ENCODE measurements around the gene PIGO.

The PIGO gene

GRCh38 chr9:35096035-35096849 lies at the start of gene PIGO:
TSS of gene PIGO (minus strand) at chr9:35096591. CDS start at chr9:35095565, 1,026 bp downstream.
- DNase-seq (ENCODE audit: low read depth in 2 of 2), result peak; percentile 88

- no peak for DNase-seq (ENCODE audit: low read depth in 2 of 2)
These were observed 45.6 kb upstream of the PIGO start for GRCh38 chr9:35142037-35142436.

- DNase-seq (ENCODE audit: low read depth in 2 of 2), result no peak
These were observed 43.7 kb upstream of the PIGO start for GRCh38 chr9:35140093-35140492.

- DNase-seq (ENCODE audit: low read depth in 2 of 2), result no peak
These were observed 40.5 kb upstream of the PIGO start for GRCh38 chr9:35136866-35137265.

- DNase-seq (ENCODE audit: low read depth in 2 of 2), result no peak
These were observed 39.6 kb upstream of the PIGO start for GRCh38 chr9:35135988-35136387.

GRCh38 chr9:35134920-35135319 lies 38.5 kb upstream of the PIGO start:
- no peak for DNase-seq (ENCODE audit: low read depth in 2 of 2)

- DNase-seq (ENCODE audit: low read depth in 2 of 2), result peak; percentile 78 to 84
These were observed 20.6 kb upstream of the PIGO start for GRCh38 chr9:35116898-35117551.

- no peak for DNase-seq (ENCODE audit: low read depth in 2 of 2)
These were observed 20.1 kb upstream of the PIGO start for GRCh38 chr9:35116539-35116897.

- DNase-seq (ENCODE audit: low read depth in 2 of 2), result peak; percentile 90 to 92
These were observed 19.5 kb upstream of the PIGO start, which contains the start of gene ATOSB for GRCh38 chr9:35115680-35116538. TSS of gene ATOSB (minus strand) at chr9:35115862. CDS start at chr9:35108274, 7,588 bp downstream.

GRCh38 chr9:35114840-35115628 lies 18.6 kb upstream of the PIGO start:
- DNase-seq (ENCODE audit: low read depth in 2 of 2), result no peak

- peak in 1 of 2 donors; percentile 64 for DNase-seq (ENCODE audit: low read depth in 2 of 2)
These were observed 17.9 kb upstream of the PIGO start for GRCh38 chr9:35114113-35114839.

- no peak for DNase-seq (ENCODE audit: low read depth in 2 of 2)
These were observed 16.0 kb upstream of the PIGO start for GRCh38 chr9:35112257-35113020.

GRCh38 chr9:35111001-35111933 lies 14.9 kb upstream of the PIGO start:
- DNase-seq (ENCODE audit: low read depth in 2 of 2), result peak; percentile 92 to 95

- no peak for DNase-seq (ENCODE audit: low read depth in 2 of 2)
These were observed 14.0 kb upstream of the PIGO start for GRCh38 chr9:35110327-35110761.

GRCh38 chr9:35108946-35109575 lies 12.7 kb upstream of the PIGO start:
- DNase-seq (ENCODE audit: low read depth in 2 of 2), result no peak

- DNase-seq (ENCODE audit: low read depth in 2 of 2), result no peak
These were observed 12.1 kb upstream of the PIGO start for GRCh38 chr9:35108461-35108860.

- no peak for DNase-seq (ENCODE audit: low read depth in 2 of 2)
These were observed 11.2 kb upstream of the PIGO start for GRCh38 chr9:35107297-35108290.
